Measurements from ENCODE around the gene MAPK8IP3.

Gene MAPK8IP3

DNA sequence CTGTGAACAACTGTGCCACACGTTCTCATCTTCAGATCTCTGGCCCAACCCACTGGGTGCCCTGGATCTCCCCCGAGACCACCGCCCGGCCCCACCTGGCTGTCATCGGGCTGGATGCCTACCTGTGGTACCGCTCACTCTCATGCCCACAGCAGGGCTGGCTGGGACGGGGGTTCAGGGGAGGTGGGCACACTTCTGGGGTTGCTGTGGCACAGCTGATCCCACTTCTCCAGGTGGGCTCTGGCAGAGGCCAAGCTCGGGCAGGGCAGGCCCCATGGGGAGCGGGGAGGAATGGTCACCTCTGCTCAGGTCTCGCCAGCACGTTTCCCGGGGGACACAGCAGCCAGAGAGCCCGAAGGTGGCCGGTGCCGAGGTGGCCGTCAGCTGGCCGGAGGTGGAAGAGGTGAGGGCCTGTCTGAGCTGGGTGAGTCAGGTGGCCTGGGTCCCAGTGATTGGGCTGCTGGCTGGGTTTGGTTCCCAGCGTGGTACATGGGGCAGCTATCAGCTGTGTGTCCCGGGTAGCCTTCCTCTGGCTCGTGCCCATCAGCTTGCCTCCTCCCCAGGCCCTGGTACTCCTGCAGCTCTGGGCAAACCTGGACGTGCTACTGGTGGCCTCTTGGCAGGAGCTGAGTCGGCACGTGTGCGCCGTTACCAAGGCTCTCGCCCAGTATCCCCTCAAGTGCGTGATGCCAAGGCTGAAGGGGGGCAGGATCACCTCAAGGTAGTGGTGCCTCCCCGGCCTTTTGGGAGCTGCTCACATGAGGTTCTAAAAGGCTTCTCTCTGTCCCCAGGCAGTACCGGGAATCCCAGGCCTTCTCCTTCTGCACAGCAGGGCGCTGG lies 69.2 kb downstream of the MAPK8IP3 start:
- DNase-seq: no peak

GRCh38 chr16:1775846-1776671 lies 70.1 kb downstream of the MAPK8IP3 start:
- DNase-seq: no peak

GRCh38 chr16:1776672-1776955 lies 70.6 kb downstream of the MAPK8IP3 start:
- DNase-seq: no peak

GRCh38 chr16:1776991-1777374 lies 71.0 kb downstream of the MAPK8IP3 start:
- DNase-seq: no peak

DNA sequence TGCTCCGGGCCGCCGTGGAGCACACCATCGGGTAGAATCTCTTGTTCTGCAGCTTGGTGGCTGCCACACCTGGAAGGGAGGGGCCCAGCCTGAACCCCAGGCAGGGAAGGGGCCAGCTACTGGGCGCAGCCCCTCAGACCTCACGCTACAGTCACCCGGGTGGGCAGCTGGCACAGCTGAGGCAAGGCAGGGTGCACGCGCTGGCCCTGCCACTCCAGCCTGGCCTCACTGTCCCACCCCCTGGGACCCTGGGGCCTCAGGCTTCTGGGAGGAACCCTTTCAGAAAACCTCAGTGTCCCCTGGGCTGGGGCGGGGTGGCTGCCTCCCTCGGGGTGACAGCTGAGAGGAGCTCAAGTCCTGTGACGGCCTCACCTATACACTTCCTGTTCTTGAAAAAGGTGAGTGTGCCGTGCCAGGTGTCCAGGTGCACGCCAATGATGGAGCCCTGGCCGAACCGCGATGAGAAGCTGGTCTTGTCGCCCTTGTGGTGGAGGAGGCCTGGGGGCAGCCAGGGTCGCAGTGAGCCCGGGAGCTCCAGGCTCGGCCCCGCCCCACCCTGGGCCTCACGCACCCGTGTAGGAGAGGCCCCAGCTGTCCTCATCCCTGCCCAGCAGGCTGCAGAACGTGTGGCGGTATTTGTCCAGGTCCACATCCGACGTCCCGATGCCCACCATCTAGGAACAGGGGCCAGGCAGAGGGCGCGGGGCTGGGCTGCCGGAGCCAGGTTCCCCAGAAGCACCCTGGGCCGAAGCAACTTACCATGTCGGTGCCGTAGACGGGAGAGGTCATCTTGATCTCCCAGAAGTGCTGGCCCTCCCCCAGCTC lies 71.6 kb downstream of the MAPK8IP3 start:
- no peak for DNase-seq

GRCh38 chr16:1778200-1779179 lies 72.5 kb downstream of the MAPK8IP3 start:
- no peak for DNase-seq

DNA sequence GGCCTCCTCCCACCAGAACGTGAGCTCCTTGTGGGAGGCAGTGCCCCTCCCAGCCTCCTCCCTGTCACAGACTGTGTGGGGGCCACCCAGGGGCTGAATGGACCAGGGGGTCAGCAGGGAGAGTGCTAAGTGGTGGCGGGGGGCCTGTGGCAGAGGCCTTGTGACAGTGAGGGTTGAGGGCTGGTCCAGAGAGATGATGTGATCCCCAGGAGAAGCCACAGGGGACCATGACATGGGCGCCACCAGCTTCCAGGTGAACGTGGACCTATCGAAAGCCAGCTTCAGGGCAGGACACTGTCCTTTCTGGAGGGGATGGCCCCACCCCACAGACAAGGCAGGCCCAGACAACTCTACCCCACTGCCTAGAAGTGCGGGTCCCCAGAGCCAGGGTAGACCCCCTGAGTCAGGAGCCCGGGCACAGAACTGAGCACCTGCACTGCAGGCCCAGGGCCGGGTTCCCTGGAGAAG lies 73.3 kb downstream of the MAPK8IP3 start:
- DNase-seq: no peak

DNA sequence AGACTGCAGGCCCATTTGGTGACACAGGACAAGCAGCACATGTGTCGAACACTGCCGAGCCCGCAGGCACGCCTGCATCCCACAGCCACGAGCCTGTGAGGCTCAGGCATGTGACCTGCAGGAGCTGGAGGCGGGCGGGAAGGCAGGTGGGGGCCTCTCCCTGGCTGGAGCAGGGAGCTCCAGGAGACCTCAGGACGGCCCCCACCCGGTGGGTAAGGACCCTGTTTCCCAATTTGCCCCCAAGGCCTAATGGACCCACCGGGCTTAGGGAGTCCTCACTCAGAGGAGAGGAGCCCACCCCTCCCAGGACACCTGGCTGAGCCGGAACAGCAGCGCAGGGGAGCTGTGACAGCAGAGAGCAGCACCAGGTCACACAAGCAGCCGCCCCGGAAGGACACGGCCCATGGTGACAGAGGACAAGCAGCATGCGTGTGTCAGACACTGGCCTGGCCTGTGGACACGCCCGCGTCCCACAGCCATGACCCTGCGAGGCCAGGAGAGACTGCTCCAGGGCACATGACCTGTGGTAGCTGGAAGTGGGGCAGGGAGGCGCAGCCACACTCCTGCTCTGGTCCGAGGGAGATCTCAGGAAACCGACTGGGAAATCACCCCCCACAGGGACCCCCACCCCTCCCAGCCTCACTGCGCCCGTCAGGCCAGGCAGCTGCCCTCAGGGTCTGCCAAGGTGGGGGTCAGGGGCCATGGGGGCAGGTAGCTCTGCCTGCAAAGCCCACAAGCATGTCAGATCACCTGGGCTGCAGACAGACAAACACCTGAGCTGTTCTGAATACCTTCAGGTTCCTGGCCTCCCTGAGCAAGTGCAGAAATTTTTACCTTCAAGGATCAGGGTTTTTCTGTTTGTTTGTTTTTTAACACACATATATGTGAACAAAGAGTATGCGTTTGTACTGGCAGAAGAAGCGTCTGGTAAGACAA lies 74.0 kb downstream of the MAPK8IP3 start:
- no peak for DNase-seq

- no peak for DNase-seq
These were observed 74.7 kb downstream of the MAPK8IP3 start for GRCh38 chr16:1780677-1781072.

DNA sequence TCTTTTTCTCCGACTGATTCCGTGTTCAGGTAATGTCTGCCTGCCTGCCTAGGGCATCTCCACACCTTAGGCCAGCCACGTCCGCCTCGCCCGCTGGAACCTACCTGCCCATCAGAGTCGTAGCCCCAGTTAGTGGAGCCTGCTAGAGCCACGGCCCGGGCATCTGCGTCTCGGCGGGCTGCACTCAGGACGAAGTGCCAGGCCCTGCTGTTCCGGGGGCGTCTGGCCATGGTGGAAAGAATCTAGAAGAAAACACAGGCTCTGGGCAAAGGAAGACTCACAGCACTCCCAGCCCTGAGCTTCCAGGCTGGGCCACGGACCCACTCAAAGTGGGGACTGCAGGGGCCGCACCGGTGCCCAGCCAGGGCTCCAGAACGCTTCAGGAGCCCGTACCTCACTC lies 75.3 kb downstream of the MAPK8IP3 start:
- DNase-seq: no peak

- no peak for DNase-seq
These were observed 75.9 kb downstream of the MAPK8IP3 start for GRCh38 chr16:1781758-1782407.

GRCh38 chr16:1782408-1783264 lies 76.6 kb downstream of the MAPK8IP3 start, which contains the start of the genes NUBP2 and SPSB3:
TSS of gene NUBP2 (plus strand) at chr16:1782960. CDS start at chr16:1783021, 61 bp downstream.
TSS of gene SPSB3 (minus strand) at chr16:1782571. CDS start at chr16:1781483, 1,088 bp downstream.
- DNase-seq: peak; percentile 99

DNA sequence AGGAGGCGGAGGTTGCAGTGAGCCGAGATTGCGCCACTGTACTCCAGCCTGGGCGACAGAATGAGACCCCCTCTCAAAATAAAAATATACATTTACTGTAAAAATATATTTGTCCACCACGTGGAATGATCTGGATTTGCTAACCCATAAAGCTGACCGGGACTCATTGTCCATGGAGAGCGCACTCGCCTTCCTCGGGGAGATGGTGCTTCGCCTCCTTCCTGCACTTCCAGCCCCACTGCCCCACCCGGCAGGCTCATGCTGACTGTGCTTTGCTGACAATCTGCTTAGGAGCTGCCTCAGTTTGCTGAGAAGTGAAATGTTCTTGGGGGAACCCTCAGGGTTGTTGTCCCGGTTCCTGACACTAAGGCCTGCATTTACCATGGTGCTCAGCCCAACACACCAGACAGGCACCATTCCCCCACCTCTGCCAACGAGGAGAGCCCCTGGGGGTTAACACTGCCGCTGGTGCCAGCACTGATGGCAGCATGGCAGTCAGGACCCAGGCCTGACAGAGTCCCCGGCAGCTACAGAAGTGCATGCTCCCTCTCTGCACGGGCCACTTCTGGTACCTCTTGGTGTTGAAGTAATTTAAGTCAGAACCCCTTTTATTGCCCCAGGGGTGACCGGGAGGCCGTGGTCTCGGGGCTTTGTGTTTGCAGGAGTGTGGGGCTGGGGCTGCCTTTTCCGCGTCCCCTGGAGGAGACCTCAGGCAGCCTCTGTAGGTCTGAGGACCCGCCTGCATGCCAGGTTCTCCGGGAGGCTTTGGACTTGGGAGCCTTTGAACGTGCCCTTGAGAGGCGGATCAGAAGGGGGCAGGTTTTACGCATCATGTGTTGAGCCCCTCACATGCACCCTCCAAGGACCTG lies 79.2 kb downstream of the MAPK8IP3 start:
- DNase-seq: no peak

DNA sequence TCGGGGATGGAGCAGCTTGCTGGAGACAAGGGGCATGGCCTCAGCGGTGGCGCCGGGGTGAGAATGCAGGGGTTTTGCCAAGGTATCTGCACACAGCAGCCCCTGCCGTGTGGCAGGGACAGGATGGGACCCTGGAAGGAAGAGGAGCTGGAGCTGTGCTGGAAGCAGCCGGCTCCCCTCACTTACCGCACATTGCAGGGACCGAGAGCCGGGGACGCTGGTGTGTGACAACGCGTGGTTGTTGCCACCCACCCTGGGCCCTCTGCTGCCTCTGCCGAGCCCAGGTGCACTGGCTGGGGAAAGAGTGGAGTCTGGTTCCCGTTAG lies 79.8 kb downstream of the MAPK8IP3 start:
- no peak for DNase-seq

- no peak for DNase-seq
These were observed 80.5 kb downstream of the MAPK8IP3 start for GRCh38 chr16:1786242-1787055.

- DNase-seq: no peak
These were observed 81.0 kb downstream of the MAPK8IP3 start for GRCh38 chr16:1787056-1787321.

DNA sequence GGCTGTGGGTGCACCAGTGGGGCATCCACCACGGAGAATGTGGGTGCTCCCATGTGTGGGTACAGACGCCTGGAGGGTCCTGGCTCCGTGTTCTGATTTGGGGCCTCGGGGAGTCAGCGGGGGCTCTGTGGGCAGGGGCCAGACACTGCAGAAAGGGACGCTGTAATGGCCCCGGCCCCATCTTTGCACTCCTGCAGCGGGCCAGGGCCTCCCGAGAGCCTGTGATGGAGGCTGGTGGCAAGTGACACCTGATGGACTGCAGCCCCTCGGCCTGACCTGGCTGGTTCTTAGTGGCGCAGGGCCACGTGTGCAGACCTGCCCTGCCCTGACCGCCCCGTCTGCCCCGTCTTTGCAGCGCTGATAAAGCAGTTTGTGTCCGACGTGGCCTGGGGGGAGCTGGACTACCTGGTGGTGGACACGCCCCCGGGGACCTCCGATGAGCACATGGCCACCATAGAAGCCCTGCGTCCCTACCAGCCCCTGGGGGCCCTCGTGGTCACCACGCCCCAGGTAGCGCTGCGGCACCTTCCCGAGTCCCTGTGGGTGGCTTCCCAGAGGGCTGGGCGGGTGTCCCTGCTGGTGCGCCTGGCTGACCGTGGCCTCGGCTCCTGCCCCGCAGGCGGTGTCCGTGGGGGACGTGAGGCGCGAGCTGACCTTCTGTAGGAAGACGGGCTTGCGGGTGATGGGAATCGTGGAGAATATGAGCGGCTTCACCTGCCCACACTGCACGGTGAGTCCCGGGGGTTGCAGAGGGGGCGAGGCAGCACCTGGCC lies 81.5 kb downstream of the MAPK8IP3 start:
- no peak for DNase-seq

All from kidney glomerular epithelial cell (primary cell).